VCaP (cell line): ENCODE results near the gene KCNIP3.
A peak's percentile ranks its signal among the peaks of the same experiment; 100 is the strongest.

Experiments used
- H3K27ac ChIP-seq: fragments of 450-650 bp; 2 replicates; pipeline ENCODE4 v1.5.1; 2017
- CTCF ChIP-seq: fragments of 450-650 bp; conservative IDR thresholded peaks from 2 replicates; pipeline ENCODE4 v1.5.1; 2017; ENCODE audit warnings: mild to moderate bottlenecking, moderate library complexity

The KCNIP3 gene

DNA sequence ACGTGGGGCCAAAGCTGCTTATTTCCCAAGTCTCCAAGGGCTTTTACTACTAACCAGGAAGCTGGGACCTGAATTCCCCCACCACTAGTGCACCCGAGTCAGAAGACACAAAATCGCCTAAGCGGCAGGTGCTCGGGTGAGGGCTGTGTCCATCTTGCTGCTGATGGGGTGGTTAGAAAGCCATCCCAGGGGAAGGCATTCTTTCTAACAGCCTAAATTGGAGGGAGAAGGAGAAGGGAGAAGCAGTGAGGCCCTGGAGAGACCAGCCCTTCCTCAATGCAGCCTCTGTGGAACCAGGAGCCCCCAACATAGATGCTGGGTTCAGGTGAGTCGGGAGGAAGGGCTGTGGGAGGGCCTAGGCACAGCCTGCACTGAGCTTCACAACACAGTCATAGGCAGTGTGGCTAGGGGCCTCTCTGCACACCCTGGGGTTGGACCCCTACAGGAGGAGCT, 24.8 kb upstream of the KCNIP3 start:
- no peak for TF ChIP-seq CTCF
- no peak overlapping the region for H3K27ac ChIP-seq

DNA sequence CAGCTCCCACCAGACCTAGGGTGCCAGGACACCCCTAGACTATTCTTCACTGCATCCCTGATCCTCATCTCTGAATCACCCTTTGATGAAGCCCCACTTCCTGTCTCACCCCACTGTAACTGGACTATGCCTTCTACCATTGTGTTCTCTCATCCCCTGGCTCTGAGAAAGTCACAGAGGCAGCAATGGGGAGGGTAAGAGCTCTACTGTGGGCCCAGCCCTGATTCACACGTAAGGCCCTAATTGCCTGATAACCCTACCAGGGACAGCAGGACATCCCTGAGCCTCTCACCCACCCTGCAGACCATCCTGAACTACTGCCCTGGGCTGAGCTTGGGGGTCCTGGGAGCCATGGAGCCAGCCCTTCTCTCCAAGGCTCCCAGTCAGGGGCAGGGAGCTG, 24.4 kb upstream of the KCNIP3 start:
- peak overlapping the region; percentile 93; the same call in 1 of the 2 replicates for H3K27ac ChIP-seq
- TF ChIP-seq CTCF = no peak

GRCh38 chr2:95273566-95274290, 23.4 kb upstream of the KCNIP3 start:
- TF ChIP-seq CTCF = no peak
- peak overlapping the region; percentile 93 for H3K27ac ChIP-seq

GRCh38 chr2:95274291-95275150, 22.6 kb upstream of the KCNIP3 start, which contains the start of gene PROM2:
Gene PROM2 (plus strand): TSS chr2:95274449. CDS start chr2:95274586, 137 bp downstream.
- TF ChIP-seq CTCF = no peak

DNA sequence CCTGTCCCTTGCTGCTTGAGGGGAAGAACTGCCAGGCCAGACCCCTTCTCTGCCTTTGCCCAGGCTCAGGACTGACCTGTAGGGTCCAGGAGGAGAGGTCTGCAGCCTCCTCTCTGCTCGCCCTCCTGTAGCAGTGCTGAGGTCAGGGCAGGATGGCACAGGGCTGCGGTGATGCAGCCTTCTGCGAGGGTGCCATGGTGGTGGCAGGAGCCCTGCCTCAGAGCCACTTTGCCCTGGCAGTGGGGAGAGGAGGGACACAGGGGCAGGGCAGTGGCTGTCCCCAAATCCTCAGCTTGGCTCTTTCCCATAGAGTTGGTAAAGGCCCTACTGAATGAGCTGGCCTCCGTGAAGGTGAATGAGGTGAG, 22.0 kb upstream of the KCNIP3 start:
- H3K27ac ChIP-seq = peak overlapping the region; percentile 93
- no peak for TF ChIP-seq CTCF

More at GRCh38 chr2:95274291-95275150, 22.6 kb upstream of the KCNIP3 start, which contains the start of gene PROM2:
- peak within 1 kb of the TSS; percentile 93 for H3K27ac ChIP-seq

GRCh38 chr2:95275601-95276243, 21.4 kb upstream of the KCNIP3 start:
- no peak for TF ChIP-seq CTCF
- peak overlapping the region; percentile 93 for H3K27ac ChIP-seq
